K562 (cell line): ENCODE data around the gene DDX51. TPM values are rescaled to one million over a fixed set of nuclear protein-coding genes. Genes with fewer than 3 reads are reported as not detected.

ENCODE experiments used
- ATAC-seq: fragments of 200-7000 bp; cut with Tn5 transposase; 3 replicates; pipeline ENCODE4 v1.9.1; 2020; ENCODE audit warnings: moderate library complexity
- BruUV-seq: library from RNA; stranded (reverse); fragments of 400-500 nt; replicated peaks from 2 replicates; lab custom pipeline; 2021; lab: Mats Ljungman, UMichigan
- CTCF ChIA-PET: fragments of 300-600 bp; formaldehyde crosslinking; extraction: SDS; loops from one replicate; lab custom pipeline; 2021; ENCODE audit warnings: low intra/inter-chr PET ratio; lab: Yijun Ruan, JAX
- POLR2A ChIA-PET: fragments of 300-600, 350-650 bp; sonication (Branson Sonifier 250); formaldehyde crosslinking; extraction: SDS; loops from one replicate; lab custom pipeline; 2021; ENCODE audit warnings: antibody characterized with exemption, inconsistent platforms; lab: Yijun Ruan, JAX
- DNase-seq, 4 experiments: peaks; one replicate each; pipeline versions ENCODE4 v3.0.0 to v3.0.0-alpha.2; 2011 to 2018; ENCODE audit warnings: low spot score in 3 of 4, mixed read lengths in 3 of 4; ENCODE audit errors: extremely low read depth in 1 of 4
- FAIRE-seq: peaks from 2 replicates; lab custom pipeline; 2011; peaks lifted over from hg19 to GRCh38; lab: Jason Lieb, UNC
- H2AFZ ChIP-seq: 2 replicates; pipeline ENCODE4 v1.6.0; 2011; ENCODE audit warnings: low read depth, low read length, control low read depth, inconsistent platforms
- H3K27ac ChIP-seq: fragments of 200-600 bp; 3 replicates; pipeline ENCODE4 v1.8.0; 2011; ENCODE audit warnings: low read depth, mild to moderate bottlenecking, control low read depth, inconsistent platforms, low read length, moderate library complexity, mixed read lengths; ENCODE audit errors: extremely low read depth
- H3K27me3 ChIP-seq, 2 experiments: fragments of 300-600 bp in 1 of 2; 2 replicates in 1 of 2; 3 replicates in 1 of 2; pipeline versions ENCODE4 v1.6.0 to v1.8.0; 2011; ENCODE audit warnings: inconsistent platforms in 2 of 2, low read length in 2 of 2, mild to moderate bottlenecking in 1 of 2, mixed read lengths in 1 of 2, moderate library complexity in 1 of 2; ENCODE audit not compliant: control insufficient read depth in 2 of 2, insufficient read depth in 2 of 2
- H3K36me3 ChIP-seq: fragments of 300-600 bp; 3 replicates; pipeline ENCODE4 v1.8.0; 2011; ENCODE audit warnings: mild to moderate bottlenecking, low read length, inconsistent platforms; ENCODE audit not compliant: control insufficient read depth, insufficient read depth
- H3K4me1 ChIP-seq, 2 experiments: fragments of 200-600 bp in 1 of 2; replicated peaks in 1 of 2; 2 replicates in 1 of 2; 3 replicates in 1 of 2; pipeline versions ENCODE4 v1.5.1 to v1.8.0; 2011; ENCODE audit warnings: inconsistent platforms in 2 of 2, low read length in 2 of 2, mild to moderate bottlenecking in 1 of 2, mixed read lengths in 1 of 2, moderate library complexity in 1 of 2; ENCODE audit not compliant: control insufficient read depth in 2 of 2, insufficient read depth in 2 of 2
- H3K4me2 ChIP-seq: 2 replicates; pipeline ENCODE4 v1.6.1; 2011; ENCODE audit warnings: low read length, control low read depth, inconsistent platforms, mixed read lengths; ENCODE audit not compliant: insufficient read depth
- H3K4me3 ChIP-seq: fragments of 200-600 bp; sonication (generic), shearing (Covaris generic); 2 replicates; pipeline ENCODE4 v1.5.1; 2016; ENCODE audit warnings: control low read depth, inconsistent platforms
- H3K79me2 ChIP-seq: fragments of 200-600 bp; 3 replicates; pipeline ENCODE4 v1.8.0; 2011; ENCODE audit warnings: low read length, inconsistent platforms; ENCODE audit not compliant: control insufficient read depth, insufficient read depth
- H3K9ac ChIP-seq, 2 experiments: 2 replicates each; pipeline versions ENCODE4 v1.6.0 to v1.6.1; 2011; ENCODE audit warnings: low read depth in 2 of 2, low read length in 2 of 2, control low read depth in 1 of 2, inconsistent platforms in 1 of 2, mild to moderate bottlenecking in 1 of 2, mixed read lengths in 1 of 2; ENCODE audit not compliant: insufficient read depth in 1 of 2
- H3K9me1 ChIP-seq: one replicate; pipeline ENCODE4 v1.6.0; 2011; ENCODE audit warnings: inconsistent platforms, mild to moderate bottlenecking, low read length, moderate library complexity; ENCODE audit not compliant: control insufficient read depth, insufficient read depth
- H3K9me3 ChIP-seq: replicated peaks from 2 replicates; pipeline ENCODE4 v1.5.1; 2011; ENCODE audit warnings: low read depth, low read length, inconsistent platforms; ENCODE audit not compliant: control insufficient read depth, insufficient read depth
- H4K20me1 ChIP-seq: replicated peaks from 2 replicates; pipeline ENCODE4 v1.6.1; 2011; ENCODE audit warnings: low read length, inconsistent platforms, mixed read lengths; ENCODE audit not compliant: control insufficient read depth, insufficient read depth
- POLR2G ChIP-seq: fragments of 200-400 bp; formaldehyde crosslinking; IDR thresholded peaks from 2 replicates; pipeline ENCODE4 v1.6.1; 2017; ENCODE audit warnings: low read depth, mild to moderate bottlenecking, antibody characterized with exemption, low read length, moderate library complexity
- RBFOX2 ChIP-seq: fragments of 200-400 bp; formaldehyde crosslinking; IDR thresholded peaks from 2 replicates; pipeline ENCODE4 v1.6.1; 2017; ENCODE audit warnings: low read depth, mild to moderate bottlenecking, low read length, moderate library complexity
- WGBS: fragments of 100-300 bp; shearing (Covaris generic); methylation state at CpG from one replicate; pipeline ENCODE4 v1.1.6; 2016; ENCODE audit warnings: low coverage, mixed read lengths; ENCODE audit not compliant: insufficient coverage; ENCODE audit errors: missing lambda C conversion rate; 5-methylcytosine and 5-hydroxymethylcytosine counted together
- in situ Hi-C: fragments of 300-500 bp; cut with MboI; formaldehyde crosslinking; loops from 4 replicates; pipeline ENCODE4 v1.15.0; 2018; ENCODE audit warnings: inconsistent platforms, mixed read lengths
- intact Hi-C: fragments of 100-400 bp; cut with micrococcal nuclease; formaldehyde crosslinking; loops from 2 replicates; pipeline ENCODE4 v1.14.2; 2022
- polyA plus RNA-seq, 8 experiments: library from polyadenylated mRNA; depleted of rRNA in 4 of 8; stranded (reverse) in 5 of 8; unstranded in 3 of 8; fragments of >200 nt; fragmentation: Nextera tagmentation in 2 of 8; fragmentation: Illumina TruSeq in 1 of 8; extraction: Ambion mirVana in 2 of 8; extraction: Trizol in 1 of 8; gene quantifications; 2 replicates each; pipeline versions ENCODE4 v1.2.1 to v1.2.3, GENCODE V29; 2011 to 2014; ENCODE audit warnings: inconsistent platforms in 1 of 8, missing spikeins in 1 of 8
- total RNA-seq, 7 experiments: library from RNA; depleted of rRNA in 6 of 7; stranded (reverse); fragments of >200 nt in 6 of 7; fragmentation: Illumina TruSeq in 2 of 7; extraction: Trizol in 2 of 7; gene quantifications; 2 replicates each; pipeline versions ENCODE4 v1.2.1 to v1.2.3, GENCODE V29; 2011 to 2021; ENCODE audit warnings: low replicate concordance in 1 of 7
- TF ChIP-seq, protein P1 (sequence below): fragments of 450-650 bp; IDR thresholded peaks from 2 replicates; pipeline ENCODE4 v1.7.0; 2016; ENCODE audit warnings: borderline replicate concordance

The DDX51 gene
- total and polyA plus RNA-seq, 9 of the 15 experiments (the other 6 are each of a cell fraction or from before 2014, with no cell fraction given): 1.1 to 35.9 (median 12.4) TPM

DNA sequence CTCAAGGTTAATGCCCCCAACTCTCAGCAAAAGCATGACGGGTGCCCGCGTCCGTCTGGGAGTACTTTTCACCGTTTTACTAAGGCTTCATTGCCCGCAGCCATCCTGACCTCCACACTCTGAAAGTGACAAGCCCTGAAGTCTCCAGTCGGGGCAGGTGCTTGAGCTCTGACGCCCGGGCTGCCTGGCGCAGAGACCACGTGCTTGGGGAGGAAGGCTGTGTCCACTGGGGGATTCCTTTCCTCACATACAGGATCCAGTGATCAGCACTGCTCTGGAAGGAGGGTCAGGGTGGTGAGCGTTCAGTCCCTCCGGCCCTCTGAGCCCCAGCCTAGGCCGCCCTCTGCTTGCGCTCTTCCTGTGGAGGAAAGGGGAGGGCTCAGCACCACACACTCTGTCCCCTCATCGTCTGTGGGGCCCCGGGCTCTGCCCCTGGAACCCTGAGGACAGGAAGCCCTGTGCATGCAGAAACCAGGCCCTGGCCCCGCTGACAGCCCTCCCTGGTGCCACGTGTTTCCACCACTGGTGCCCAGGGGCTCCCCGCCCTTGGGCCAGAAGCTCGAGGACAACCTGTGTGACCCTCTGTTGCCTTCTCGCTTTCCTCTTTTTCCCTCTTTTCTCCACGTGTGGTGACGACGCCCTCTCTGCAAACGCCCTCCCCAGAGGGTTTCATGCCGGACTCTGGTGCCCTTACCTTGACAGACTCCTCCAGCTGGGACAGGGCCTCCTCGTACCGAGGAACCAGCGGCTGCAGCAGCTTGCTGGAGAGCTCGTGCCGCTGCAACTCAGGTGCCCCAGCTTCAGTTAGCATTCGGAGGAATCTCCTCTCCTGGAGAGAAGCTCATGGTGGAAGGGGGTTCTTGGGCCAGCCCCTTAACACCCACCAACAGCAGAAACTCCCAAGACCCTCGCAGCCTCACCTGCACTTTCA lies 4.9 kb downstream of the DDX51 start:
- in situ Hi-C loops (no loop called here), intact Hi-C loops (no loop called here)
- WGBS: 92% methylated on average over 23 of the region's 34 CpGs
- H3K27ac ChIP-seq: no peak overlapping the region
- ATAC-seq (no peak), DNase-seq (no peak), FAIRE-seq (no peak)
- H3K27me3 ChIP-seq: no peaks in the 10 kb centered on the region
- H3K4me3 ChIP-seq: no peak overlapping the region
- peaks cover 43% of the 10 kb centered on the region; the same call in 2 of the 3 replicates for H3K36me3 ChIP-seq
- no peak overlapping the region for H3K4me2 ChIP-seq
- TSS peak; percentile 14 for BruUV-seq
- no peaks in the 10 kb centered on the region for H4K20me1 ChIP-seq
- TF ChIP-seq, protein P1, sequence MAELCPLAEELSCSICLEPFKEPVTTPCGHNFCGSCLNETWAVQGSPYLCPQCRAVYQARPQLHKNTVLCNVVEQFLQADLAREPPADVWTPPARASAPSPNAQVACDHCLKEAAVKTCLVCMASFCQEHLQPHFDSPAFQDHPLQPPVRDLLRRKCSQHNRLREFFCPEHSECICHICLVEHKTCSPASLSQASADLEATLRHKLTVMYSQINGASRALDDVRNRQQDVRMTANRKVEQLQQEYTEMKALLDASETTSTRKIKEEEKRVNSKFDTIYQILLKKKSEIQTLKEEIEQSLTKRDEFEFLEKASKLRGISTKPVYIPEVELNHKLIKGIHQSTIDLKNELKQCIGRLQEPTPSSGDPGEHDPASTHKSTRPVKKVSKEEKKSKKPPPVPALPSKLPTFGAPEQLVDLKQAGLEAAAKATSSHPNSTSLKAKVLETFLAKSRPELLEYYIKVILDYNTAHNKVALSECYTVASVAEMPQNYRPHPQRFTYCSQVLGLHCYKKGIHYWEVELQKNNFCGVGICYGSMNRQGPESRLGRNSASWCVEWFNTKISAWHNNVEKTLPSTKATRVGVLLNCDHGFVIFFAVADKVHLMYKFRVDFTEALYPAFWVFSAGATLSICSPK: no peak
- peak; percentile 56 for TF ChIP-seq RBFOX2
- TF ChIP-seq POLR2G: peak; percentile 46; the same call in 1 of the 2 replicates
- H3K9ac ChIP-seq: no peak overlapping the region
- H3K79me2 ChIP-seq: peaks cover 24% of the 10 kb centered on the region
- no peaks in the 10 kb centered on the region for H3K9me3 ChIP-seq
- no peaks in the 10 kb centered on the region for H3K9me1 ChIP-seq
- ChIA-PET POLR2A (interaction anchor here (0.6 to 1.0 kb wide), 2 partner anchors 553 to 1140 kb away, joined by 3 read pairs; no protein-coding TSS in a partner anchor), CTCF (no interaction called here)
- H2AFZ ChIP-seq: no peak overlapping the region
- H3K4me1 ChIP-seq: peaks cover 6 to 35% of the 10 kb centered on the region in 2 experiments; a peak in 4 of 5 replicates
